ENCODE data around the gene C11orf21.

The C11orf21 gene

GRCh38 chr11:2297623-2298030 is 4.1 kb downstream of the C11orf21 start:
- Histone ChIP-seq H3K27ac (no peak overlapping the region), H2AFZ (no peak overlapping the region), H3K79me2 (no peaks in the 10 kb centered on the region), H3K36me3 (ENCODE audit: control insufficient read depth, insufficient read depth, low read length) (no peaks in the 10 kb centered on the region), H3K9me3 (ENCODE audit: control insufficient read depth, low read length) (no peaks in the 10 kb centered on the region), H3K27me3 (ENCODE audit: control insufficient read depth, insufficient read depth, low read length) (no peaks in the 10 kb centered on the region), H3K4me3 (ENCODE audit: low read depth, low read length) (no peak overlapping the region), H3K4me2 (ENCODE audit: low read length) (no peak overlapping the region), H3K4me1 (no peaks in the 10 kb centered on the region), H3K9ac (no peak overlapping the region)
- TF ChIP-seq CTCF (IDR thresholded peaks at IDR 0.05) = no peak

GRCh38 chr11:2296913-2297622 is 4.7 kb downstream of the C11orf21 start:
- H3K79me2 ChIP-seq = no peaks in the 10 kb centered on the region

GRCh38 chr11:2295971-2296912 is 5.5 kb downstream of the C11orf21 start:
- Histone ChIP-seq H3K4me1 (no peaks in the 10 kb centered on the region), H3K4me2 (ENCODE audit: low read length) (no peak overlapping the region), H3K27ac (no peak overlapping the region), H2AFZ (no peak overlapping the region), H3K9ac (no peak overlapping the region), H3K27me3 (ENCODE audit: control insufficient read depth, insufficient read depth, low read length) (no peaks in the 10 kb centered on the region), H3K79me2 (no peaks in the 10 kb centered on the region), H3K4me3 (ENCODE audit: low read depth, low read length) (no peak overlapping the region), H3K9me3 (ENCODE audit: control insufficient read depth, low read length) (no peaks in the 10 kb centered on the region), H3K36me3 (ENCODE audit: control insufficient read depth, insufficient read depth, low read length) (no peaks in the 10 kb centered on the region)
- no peak for TF ChIP-seq CTCF (IDR thresholded peaks at IDR 0.05)

More at GRCh38 chr11:2296913-2297622, 4.7 kb downstream of the C11orf21 start:
- H3K9me3 ChIP-seq (ENCODE audit: control insufficient read depth, low read length) = no peaks in the 10 kb centered on the region
- H3K27me3 ChIP-seq (ENCODE audit: control insufficient read depth, insufficient read depth, low read length) = no peaks in the 10 kb centered on the region
- TF ChIP-seq CTCF (IDR thresholded peaks at IDR 0.05) = no peak
- no peak overlapping the region for H3K27ac ChIP-seq
- no peak overlapping the region for H3K4me2 ChIP-seq (ENCODE audit: low read length)
- H3K9ac ChIP-seq = no peak overlapping the region
- no peak overlapping the region for H3K4me3 ChIP-seq (ENCODE audit: low read depth, low read length)
- no peak overlapping the region for H2AFZ ChIP-seq
- no peaks in the 10 kb centered on the region for H3K4me1 ChIP-seq
- no peaks in the 10 kb centered on the region for H3K36me3 ChIP-seq (ENCODE audit: control insufficient read depth, insufficient read depth, low read length)

- H3K4me2 ChIP-seq (ENCODE audit: low read length) = no peak overlapping the region
- no peak overlapping the region for H3K9ac ChIP-seq
- H3K27me3 ChIP-seq (ENCODE audit: control insufficient read depth, insufficient read depth, low read length) = no peaks in the 10 kb centered on the region
- no peak for TF ChIP-seq CTCF (IDR thresholded peaks at IDR 0.05)
- no peaks in the 10 kb centered on the region for H3K4me1 ChIP-seq
- no peak overlapping the region for H3K27ac ChIP-seq
- H3K9me3 ChIP-seq (ENCODE audit: control insufficient read depth, low read length) = no peaks in the 10 kb centered on the region
- H3K4me3 ChIP-seq (ENCODE audit: low read depth, low read length) = no peak overlapping the region
- H2AFZ ChIP-seq = no peak overlapping the region
- H3K79me2 ChIP-seq = no peaks in the 10 kb centered on the region
- H3K36me3 ChIP-seq (ENCODE audit: control insufficient read depth, insufficient read depth, low read length) = no peaks in the 10 kb centered on the region
Measured at GRCh38 chr11:2294926-2295290, 6.8 kb downstream of the C11orf21 start.
